Ascending aorta (tissue), 2 donors: Measurements from ENCODE around the gene HOTAIR. TPM values are rescaled to one million over a fixed set of nuclear protein-coding genes. Genes with fewer than 3 reads are reported as not detected.

Experiments used
- DNase-seq, 2 donors: peaks; one replicate each; pipeline ENCODE4 v3.0.0-alpha.2; 2019; ENCODE audit warnings: low spot score in 2 of 2
- H3K27ac ChIP-seq, 2 donors: fragments of 200-600 bp; sonication (generic); one replicate each; pipeline ENCODE4 v1.5.1; 2016 to 2017; ENCODE audit warnings: mild to moderate bottlenecking in 1 of 2
- H3K27me3 ChIP-seq: fragments of 200-600 bp; sonication (generic); one replicate; pipeline ENCODE4 v1.5.1; 2017
- H3K36me3 ChIP-seq, 2 donors: fragments of 200-600 bp; sonication (generic); one replicate each; pipeline ENCODE4 v1.5.1; 2016
- H3K4me1 ChIP-seq, 2 donors: fragments of 200-600 bp; sonication (generic); one replicate each; pipeline ENCODE4 v1.5.1; 2016 to 2017; ENCODE audit warnings: mild to moderate bottlenecking in 1 of 2
- H3K4me3 ChIP-seq, 2 donors: fragments of 200-600 bp; sonication (generic); one replicate each; pipeline ENCODE4 v1.5.1; 2016 to 2017; ENCODE audit warnings: mild to moderate bottlenecking in 1 of 2
- H3K9me3 ChIP-seq, 2 donors: fragments of 200-600 bp; sonication (generic); one replicate each; pipeline ENCODE4 v1.5.1; 2016
- intact Hi-C: fragments of 100-400 bp; cut with DNase I; formaldehyde crosslinking; loops from one replicate; pipeline ENCODE4 v1.15.1; 2023
- total RNA-seq: library from RNA; depleted of rRNA; stranded (reverse); fragments of >200 nt; gene quantifications from one replicate; pipeline ENCODE4 v1.1.0, GENCODE V29; 2016
- TF ChIP-seq, protein P1 (sequence below), 3 experiments: fragments of 200-600 bp in 2 of 3; fragments of 450-650 bp in 1 of 3; sonication (generic) in 2 of 3; IDR thresholded peaks; one replicate each; pipeline ENCODE4 v1.5.1; 2016 to 2019; ENCODE audit warnings: antibody characterized with exemption in 3 of 3, mild to moderate bottlenecking in 1 of 3, moderate library complexity in 1 of 3

Gene HOTAIR
- total RNA-seq, 1 donor from 2014 or later: not detected

GRCh38 chr12:53992377-53992889 is 17.7 kb upstream of the HOTAIR start:
- Histone ChIP-seq H3K36me3 (no peaks in the 10 kb centered on the region), H3K4me1 (peaks cover 11 to 14% of the 10 kb centered on the region in 2 donors), H3K27ac (no peak overlapping the region), H3K9me3 (no peaks in the 10 kb centered on the region), H3K27me3 (peaks cover 49% of the 10 kb centered on the region), H3K4me3 (no peak overlapping the region)
- intact Hi-C loops: no loop called here
- TF ChIP-seq, protein P1, sequence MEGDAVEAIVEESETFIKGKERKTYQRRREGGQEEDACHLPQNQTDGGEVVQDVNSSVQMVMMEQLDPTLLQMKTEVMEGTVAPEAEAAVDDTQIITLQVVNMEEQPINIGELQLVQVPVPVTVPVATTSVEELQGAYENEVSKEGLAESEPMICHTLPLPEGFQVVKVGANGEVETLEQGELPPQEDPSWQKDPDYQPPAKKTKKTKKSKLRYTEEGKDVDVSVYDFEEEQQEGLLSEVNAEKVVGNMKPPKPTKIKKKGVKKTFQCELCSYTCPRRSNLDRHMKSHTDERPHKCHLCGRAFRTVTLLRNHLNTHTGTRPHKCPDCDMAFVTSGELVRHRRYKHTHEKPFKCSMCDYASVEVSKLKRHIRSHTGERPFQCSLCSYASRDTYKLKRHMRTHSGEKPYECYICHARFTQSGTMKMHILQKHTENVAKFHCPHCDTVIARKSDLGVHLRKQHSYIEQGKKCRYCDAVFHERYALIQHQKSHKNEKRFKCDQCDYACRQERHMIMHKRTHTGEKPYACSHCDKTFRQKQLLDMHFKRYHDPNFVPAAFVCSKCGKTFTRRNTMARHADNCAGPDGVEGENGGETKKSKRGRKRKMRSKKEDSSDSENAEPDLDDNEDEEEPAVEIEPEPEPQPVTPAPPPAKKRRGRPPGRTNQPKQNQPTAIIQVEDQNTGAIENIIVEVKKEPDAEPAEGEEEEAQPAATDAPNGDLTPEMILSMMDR (IDR thresholded peaks at IDR 0.05): no peak
- no peak for DNase-seq

GRCh38 chr12:53991077-53991460 is 16.3 kb upstream of the HOTAIR start:
- DNase-seq: no peak
- intact Hi-C loops: no loop called here
- Histone ChIP-seq H3K36me3 (no peaks in the 10 kb centered on the region), H3K4me3 (no peak overlapping the region), H3K27me3 (peaks cover 62% of the 10 kb centered on the region), H3K4me1 (peaks cover 14 to 17% of the 10 kb centered on the region in 2 donors), H3K9me3 (no peaks in the 10 kb centered on the region), H3K27ac (no peak overlapping the region)
- TF ChIP-seq, protein P1 (IDR thresholded peaks at IDR 0.05): no peak

DNA sequence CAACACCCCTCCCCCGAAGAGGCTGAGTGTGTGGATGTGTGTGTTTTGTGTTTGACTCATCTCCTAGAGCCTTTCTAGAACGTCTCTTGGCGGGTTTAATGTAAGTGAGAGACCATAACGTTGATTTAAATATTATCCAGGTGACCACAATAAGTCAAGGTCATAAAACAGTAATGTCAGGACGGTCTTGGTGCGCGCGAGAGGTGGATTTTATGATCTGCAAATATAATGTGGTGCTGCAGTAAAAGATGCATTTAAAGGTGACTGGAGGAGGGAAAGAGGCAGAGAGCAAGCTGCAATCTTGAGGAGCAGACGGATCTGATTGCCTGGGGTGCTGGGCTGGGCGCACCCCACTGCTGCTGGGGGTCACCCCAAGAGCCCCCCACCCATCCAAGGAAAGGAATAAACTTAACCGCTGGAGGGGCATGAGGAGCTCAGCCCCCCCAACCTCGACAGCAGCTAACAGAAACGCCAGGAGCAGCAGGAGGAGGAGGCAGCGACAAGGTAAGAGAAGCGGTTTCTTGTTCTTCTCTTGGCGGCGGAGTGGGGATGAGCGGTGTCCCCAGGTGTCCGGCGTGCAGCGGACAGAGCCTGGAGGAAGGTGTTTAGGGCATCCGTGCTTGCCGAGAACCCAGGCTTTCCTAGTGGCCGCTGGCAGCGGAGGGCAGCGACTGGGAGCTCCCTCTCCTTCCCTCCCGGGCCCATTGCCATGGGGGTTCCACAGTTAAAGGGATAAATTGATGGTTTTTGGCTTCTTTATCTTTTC is 15.7 kb upstream of the HOTAIR start:
- Histone ChIP-seq H3K27ac (no peak overlapping the region), H3K4me3 (no peak overlapping the region), H3K9me3 (no peaks in the 10 kb centered on the region), H3K27me3 (peaks cover 66% of the 10 kb centered on the region), H3K36me3 (no peaks in the 10 kb centered on the region), H3K4me1 (peaks cover 17 to 23% of the 10 kb centered on the region in 2 donors)
- TF ChIP-seq, protein P1 (IDR thresholded peaks at IDR 0.05): no peak
- no peak for DNase-seq
- intact Hi-C loops: no loop called here

DNA sequence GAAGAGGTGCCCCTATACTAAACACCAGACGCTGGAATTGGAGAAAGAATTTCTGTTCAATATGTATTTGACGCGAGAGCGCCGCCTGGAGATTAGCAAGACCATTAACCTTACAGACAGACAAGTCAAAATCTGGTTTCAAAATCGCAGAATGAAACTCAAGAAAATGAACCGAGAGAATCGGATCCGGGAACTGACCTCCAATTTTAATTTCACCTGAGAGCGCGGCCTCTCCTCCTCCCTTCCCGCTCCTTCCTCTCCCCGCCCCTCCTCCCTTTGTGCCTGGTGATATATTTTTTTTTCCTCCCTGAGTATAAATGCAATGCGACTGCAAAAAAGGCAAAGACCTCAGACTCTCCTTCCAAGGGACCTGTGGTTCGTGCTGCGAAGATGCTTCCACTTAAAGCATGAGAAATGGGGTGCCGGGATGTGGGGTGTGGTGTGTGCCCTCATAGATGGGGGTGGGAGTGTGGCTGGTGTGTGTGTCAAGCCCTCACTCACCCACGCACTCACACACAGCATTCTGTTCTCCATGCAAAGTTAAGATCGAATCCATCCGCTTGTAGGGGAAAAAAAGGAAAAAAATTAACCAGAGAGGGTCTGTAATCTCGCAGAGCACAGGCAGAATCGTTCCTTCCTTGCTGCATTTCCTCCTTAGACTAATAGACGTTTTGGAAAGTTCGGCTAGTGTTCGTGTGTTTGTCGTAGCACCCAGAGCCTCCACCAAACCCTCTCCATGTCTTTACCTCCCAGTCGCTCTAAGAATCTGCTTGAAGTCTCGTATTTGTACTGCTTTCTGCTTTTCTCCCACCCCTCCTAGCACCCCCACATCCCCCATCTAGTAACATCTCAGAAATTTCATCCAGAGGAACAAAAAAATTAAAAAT is 14.7 kb upstream of the HOTAIR start:
- peaks cover 64% of the 10 kb centered on the region for H3K27me3 ChIP-seq
- TF ChIP-seq, protein P1 (IDR thresholded peaks at IDR 0.05): peak in 2 of 3 experiments; percentile 6 to 28
- no peaks in the 10 kb centered on the region for H3K9me3 ChIP-seq
- no peak for DNase-seq
- no peak overlapping the region for H3K27ac ChIP-seq
- no peak overlapping the region for H3K4me3 ChIP-seq
- H3K36me3 ChIP-seq: no peaks in the 10 kb centered on the region
- peaks cover 11 to 19% of the 10 kb centered on the region in 2 donors for H3K4me1 ChIP-seq
- intact Hi-C loops: no loop called here

DNA sequence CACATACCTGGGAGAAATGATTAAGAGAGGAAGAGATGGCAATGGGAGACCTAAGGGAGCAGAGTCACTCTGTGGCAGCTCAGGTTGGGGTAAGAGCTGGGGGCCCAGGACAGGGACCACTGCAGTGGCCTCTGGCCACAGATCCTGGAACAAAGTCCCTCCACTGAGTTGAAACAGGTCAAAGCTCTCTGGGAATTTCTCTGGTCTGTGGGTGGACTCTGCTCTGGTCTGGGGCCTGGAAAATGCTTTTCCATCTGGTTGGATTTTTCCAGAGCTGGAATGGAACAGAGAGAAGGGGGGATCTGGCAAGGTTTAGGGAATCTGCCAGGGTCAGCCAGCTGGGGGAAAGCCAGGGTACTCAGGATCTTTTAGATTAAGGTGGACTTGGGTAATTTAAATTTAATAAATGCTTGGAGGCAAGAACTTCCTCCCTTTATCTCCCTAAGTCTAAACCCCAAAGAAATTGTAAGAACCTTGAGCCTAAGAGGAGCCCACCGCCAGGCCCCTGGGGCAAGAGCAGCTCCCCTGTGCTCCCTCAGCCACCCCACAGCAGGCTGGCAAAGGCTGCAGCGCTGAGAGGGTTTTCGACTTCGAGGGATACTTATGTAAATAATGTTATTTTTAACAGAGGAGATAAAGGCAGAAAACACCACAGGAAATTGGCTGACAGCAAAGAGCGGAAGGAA is 13.9 kb upstream of the HOTAIR start:
- DNase-seq: no peak
- intact Hi-C loops: no loop called here
- TF ChIP-seq, protein P1 (IDR thresholded peaks at IDR 0.05): no peak
- Histone ChIP-seq H3K9me3 (no peaks in the 10 kb centered on the region), H3K36me3 (no peaks in the 10 kb centered on the region), H3K27me3 (peaks cover 63% of the 10 kb centered on the region), H3K27ac (no peak overlapping the region), H3K4me1 (peaks cover 6 to 13% of the 10 kb centered on the region in 2 donors), H3K4me3 (no peak overlapping the region)
